Stimulated activated CD4-positive, alpha-beta T cell treated with anti-CD3 and anti-CD28 coated beads, Interleukin-4, amount 100 ng/mL, for 1 hour (primary cell): ENCODE results near the gene EPPIN.
"Not testable (repeated sequence)": the region's sequence is repeated elsewhere in the genome, so short reads cannot be mapped to it uniquely, and the experiment has no call there.

Experiments
- DNase-seq: peaks from one replicate; pipeline ENCODE4 v3.0.0-alpha.2; 2020

The EPPIN gene

DNA sequence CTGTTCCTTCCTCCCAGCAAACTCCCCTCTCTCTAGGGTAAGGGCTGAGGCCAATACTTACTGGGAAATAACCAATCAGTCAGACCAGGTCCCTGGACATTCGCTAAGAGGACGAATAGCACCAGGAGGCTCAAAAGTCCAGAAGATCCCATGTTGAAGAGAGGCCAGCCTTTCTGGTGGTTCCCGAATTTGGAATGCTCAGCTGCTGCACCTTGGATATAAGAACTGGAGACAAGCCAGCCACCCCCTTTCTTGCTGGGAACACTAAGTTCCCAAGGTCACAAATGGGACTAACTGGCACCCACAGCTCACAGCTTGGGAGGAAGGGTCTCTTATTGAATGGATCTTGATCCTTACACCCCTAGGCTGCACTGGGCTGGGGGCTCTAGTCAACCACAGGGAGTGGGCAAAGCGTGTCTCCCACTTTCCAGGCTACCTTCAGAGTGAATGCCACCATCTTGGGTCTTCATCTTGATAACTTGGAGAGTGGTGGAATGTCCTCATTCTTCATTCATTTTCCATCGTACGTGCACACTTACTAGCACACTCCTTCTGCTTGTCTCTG is at the start of gene EPPIN:
Gene EPPIN (minus strand): TSS at position 196 of the 565 bp plus-strand sequence. CDS start 44 bp downstream, at position 152.
- no peak for DNase-seq

DNA sequence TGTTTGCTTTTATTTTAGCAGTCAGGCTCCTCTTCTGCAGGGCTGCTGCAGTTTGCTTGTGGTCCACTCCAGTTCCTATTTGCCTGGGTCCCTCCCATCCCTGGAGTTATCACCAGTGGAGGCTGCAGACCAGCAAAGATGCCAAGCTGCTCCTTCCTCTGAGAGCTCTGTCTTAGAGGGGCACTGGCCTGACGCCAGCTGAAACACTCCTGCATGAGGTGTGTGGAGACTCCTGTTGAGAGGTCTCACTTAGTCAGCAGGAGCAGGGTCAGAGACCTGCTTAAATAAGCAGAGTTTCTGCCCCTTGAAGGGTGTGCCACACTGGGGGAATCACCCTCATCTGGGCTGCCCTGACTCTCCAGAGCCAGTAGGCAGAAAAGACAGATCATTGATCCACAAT is 48.0 kb upstream of the EPPIN start:
- no peak for DNase-seq

DNA sequence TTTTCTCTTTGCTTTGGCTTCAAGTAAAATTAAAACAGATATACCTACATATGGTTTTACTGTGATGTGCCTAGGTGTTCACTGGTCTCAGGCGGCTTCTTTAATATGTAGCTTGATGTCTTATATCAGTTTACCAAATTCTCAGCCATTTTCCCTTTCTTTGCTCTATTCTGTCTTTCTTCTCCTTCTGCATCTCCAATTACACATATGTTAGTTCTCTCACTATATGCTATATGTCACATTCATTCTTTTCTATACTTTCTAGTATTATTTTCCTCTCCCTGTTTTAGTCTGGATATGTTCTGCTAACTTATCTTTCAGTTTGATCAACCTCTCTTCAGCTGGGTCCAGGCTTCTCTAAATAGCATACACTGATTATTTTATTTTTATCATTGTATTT is 46.3 kb upstream of the EPPIN start:
- no peak for DNase-seq

DNA sequence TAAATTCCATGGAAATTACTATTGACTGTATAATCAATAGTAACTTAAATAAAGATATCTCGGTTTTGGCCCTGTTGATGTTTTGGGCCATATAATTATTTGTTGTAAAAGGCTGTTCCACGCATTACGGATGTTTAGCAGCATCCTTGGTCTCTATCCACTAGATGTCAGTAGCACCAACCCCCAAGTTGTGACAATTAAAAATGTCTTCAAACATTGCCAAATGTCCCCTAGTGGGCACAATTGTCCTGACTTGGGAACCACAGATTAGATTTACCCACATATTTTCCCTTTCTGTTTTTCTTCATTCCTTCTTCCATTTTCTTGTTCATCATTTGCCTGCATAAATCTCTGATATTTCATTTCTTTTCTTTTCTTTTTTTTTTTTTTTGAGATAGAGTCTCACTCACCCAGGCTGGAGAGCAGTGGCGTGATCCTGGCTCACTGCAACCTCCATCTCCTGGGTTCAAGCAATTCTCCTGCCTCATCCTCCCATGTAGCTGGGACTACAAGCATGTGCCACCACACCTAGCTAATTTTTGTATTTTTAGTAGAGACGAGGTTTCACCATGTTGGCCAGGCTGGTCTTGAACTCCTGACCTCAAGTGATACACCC is 45.5 kb upstream of the EPPIN start:
- DNase-seq, result no peak

DNA sequence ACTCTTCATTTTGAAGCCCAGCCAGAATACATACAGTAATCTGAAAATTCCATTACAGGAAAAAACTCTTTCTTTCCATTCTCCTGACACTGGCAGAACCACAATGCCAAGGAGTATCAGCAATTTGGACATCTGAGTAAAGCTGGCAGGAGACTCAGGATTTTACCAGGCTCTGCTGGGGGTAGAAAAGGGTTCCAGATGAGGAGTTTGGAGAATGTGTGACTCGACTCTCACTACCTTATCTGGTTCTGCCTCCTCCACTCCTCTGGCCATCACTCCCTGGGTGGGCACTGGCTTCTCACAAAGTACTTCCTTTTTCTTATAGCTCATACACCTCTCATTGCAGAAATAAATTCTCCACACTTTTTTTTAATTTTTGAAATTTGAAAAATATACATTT is 42.5 kb upstream of the EPPIN start:
- DNase-seq, result no peak

DNA sequence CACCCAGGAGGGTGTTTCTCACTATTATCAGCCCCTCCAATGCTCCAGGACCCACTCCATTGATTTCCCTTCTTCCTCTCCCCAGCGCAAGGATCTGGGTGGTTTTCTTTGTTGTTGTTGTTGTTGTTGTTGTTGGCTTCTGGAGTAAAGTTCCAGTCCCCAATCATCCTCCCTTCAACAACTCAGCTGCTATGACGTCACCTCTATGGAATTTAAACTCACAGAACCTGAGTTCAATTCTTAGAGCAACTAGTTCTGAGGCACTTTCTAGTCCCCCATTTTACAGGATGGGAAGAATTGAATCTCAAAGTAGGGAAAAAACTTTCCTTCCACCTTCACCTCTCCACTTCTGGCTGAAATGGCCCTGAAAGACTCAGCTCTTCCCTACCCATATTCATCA is 41.6 kb upstream of the EPPIN start:
- DNase-seq, result no peak

DNA sequence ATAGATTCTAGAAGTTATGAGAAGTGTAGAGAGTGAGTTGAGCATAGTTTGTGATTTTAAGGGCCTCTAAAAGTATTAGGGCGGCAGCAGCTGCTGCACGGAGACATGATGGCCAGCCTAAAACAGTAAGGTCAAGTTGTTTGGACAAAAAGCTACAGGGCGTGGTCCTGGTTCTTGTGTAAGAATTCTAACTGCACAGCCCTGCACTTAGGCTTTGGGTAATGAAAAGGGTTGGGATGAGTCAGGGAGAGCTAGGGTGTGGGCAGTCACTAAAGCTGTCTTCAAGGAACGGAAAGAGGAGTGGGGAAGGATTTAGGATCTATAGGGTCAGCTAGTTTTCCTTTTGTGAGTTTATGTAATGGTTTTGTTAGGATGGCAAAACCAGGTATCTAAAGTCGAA is 38.8 kb upstream of the EPPIN start:
- DNase-seq, result not testable (repeated sequence)

DNA sequence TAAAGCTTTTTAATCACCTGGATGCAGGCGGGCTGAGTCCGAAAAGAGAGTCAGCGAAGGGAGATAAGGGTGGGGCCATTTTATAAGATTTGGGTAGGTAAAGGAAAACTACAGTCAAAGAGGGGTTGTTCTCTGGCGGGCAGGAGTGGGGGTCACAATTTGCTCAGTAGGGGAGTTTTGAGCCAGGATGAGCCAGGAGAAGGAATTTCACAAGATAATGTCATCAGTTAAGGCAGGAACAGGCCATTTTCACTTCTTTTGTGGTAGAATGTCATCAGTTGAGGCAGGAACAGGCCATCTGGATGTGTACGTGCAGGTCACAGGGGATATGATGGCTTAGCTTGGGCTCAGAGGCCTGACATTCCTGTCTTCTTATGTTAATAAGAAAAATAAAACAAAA is 37.1 kb upstream of the EPPIN start:
- DNase-seq, result not testable (repeated sequence)

DNA sequence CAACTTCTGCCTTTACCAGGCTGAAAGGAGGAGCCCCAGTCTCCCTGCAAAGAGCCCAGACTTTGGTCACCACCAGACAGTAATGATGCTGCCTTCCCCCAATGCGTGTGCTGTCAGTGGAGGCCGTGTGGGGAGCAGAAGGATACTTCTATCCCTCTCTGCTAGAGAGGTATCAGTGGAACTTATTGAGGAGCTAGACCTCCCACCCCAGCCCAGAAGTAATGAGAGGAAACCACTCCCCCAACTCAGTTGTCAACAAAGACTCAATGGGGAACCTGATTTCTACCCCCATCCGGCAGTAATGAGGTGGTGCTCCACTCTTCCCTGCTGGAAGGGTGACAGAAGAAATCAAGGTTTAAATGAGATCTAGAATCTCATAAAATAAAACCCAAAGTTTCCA is 36.3 kb upstream of the EPPIN start:
- no peak for DNase-seq

DNA sequence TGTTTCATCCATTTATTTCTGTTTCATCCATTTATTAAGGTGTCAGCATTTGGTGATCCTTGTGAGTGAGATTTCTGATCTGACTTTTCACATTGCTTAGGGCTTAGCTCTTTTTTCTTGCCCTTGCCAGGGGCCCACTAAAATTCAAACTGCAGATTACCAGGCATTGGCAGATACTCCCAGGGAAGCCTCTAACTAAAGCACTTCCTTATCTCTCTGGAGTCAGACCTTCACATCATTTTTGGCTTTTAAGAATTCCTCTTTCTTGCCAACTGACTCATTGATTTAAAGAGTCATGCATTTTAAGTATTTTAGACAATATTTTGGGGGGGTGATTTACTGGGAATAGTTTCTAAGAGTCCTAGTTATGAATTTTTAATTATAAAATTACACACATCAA is 34.5 kb upstream of the EPPIN start:
- no peak for DNase-seq

DNA sequence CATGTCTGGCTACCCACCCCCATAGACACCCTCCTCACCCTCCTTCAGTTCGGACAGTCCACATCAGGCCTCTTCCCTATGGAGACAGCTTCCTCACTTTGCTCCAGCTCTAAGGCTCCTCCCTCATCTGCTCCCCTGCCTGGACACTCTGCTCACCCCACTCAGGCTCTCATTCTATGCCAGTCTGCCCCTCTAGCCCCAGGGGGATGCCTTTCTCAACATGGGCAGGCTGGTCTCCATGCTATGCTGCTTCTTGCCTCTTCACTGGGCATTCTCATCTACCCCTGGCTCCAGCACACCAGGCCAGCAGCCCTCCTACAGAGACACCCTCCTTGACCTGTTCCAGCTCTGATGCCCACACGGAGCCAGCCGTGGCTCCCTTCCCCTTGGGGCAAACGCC is 32.0 kb upstream of the EPPIN start, which contains the start of gene WFDC8:
Gene WFDC8 (minus strand): TSS at position 101 of the 400 bp plus-strand sequence. CDS start 37 bp downstream, at position 64.
- DNase-seq, result no peak

DNA sequence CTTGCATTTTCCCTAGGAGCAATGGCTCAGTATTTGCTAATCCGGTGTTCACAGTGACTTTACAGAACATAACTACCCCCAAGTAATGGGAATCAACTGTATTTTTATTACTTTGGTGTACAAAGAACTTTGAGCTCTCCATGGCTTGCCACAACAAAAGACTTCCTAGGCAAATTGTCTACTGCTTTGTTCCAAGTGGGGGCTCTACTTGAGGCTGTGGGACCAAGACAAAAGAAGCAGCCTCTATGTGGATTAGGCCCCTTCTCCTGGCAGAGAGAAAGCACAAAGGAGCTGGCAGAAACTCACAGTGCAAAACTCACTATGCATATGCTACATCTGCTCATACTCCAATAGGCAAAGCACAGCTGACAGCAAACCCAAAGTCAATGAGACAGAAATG is 31.0 kb upstream of the EPPIN start:
- no peak for DNase-seq

DNA sequence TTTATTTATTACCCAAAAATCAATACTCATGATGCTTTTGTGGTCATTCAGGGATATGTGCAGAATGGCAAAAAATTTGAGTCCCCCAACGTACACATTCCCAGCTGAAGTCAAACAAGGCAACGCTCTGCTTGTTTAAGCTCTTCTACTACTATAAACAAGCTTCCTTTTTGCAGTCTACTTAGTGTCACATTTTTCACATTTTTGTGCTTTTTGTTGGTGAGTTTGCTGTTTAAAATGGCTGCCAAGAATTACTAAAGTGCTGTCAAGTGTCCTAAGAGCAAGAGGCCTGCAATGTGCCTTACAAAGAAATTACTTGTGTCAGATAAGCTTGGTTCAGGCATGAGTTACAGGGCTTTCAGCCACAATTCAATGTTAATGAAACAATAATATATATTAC is 29.8 kb upstream of the EPPIN start:
- no peak for DNase-seq

DNA sequence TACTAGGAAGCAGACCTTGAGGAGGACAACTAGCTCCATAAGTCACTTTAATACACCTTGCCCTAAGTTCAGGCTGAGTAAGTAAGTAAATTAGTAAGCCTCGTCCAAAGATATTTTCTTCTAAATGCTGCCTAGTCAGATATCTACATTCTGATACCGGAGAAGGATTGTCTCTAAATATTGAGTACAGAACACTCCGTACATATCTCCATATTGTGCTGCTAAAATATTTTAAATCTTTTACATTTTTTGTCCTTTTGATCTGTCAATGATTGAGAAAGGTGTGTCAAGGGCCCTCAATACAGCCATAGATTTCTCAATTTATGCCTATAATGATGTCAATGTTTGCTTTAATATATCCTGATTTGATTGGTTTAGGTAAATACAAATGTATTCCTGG is 28.7 kb upstream of the EPPIN start:
- no peak for DNase-seq

DNA sequence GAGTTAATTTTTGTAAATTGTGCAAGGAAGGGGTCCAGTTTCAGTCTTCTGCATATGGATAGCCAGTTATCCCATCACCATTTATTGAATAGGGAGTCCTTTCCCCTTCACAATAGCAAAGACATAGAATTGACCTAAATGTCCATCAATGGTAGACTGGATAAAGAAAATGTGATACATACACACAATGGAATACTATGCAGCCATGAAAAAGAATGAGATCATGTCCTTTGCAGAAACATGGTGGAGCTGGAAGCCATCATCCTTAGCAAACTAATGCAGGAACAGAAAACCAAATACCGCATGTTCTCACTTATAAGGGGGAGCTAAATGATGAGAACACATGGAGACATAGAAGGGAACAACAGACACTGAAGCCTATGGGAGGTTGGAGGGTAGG is 22.4 kb upstream of the EPPIN start:
- DNase-seq, result not testable (repeated sequence)

DNA sequence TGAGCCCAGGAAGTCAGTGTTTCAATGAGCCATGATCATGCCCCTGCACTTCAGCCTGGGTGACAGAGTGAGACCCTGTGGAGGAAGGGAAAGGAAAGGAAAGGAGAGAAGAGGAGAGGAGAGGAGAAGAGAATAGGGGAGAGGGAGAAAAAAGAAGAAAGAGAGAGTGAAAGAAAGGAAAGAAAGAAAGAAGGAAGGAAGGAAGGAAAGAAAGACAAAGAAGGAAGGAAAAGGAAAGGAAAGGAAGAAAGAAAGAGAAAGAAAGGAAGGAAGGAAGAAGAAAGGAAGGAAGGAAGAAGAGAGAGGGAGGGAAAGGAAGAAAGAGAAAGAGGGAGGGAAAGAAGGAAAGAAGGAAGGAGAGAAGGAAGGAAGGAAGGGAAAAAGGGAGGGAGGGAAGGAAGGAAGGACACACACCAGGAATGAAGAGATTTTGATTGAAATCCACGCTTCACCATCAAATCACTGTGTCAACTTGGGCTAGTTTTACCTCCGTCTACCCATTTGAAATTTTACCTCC is 17.6 kb upstream of the EPPIN start:
- no peak for DNase-seq

DNA sequence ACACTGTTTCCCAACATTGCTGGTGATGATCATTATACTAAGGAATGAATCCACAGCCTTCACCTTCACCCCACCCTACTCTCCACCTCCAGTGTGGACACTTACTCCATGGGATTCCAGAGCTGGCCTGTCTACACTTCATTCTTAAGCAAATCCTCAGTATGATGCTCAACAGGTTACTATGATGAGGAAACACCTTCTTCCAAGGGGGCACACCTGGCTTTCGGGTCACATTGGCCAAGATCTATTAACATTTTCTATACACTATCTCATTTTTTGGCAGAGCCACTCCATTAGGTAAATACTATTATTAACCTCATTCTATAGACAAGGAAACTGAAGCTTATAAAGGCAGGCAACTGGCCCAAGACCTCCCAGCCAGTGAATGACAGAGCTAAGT is 8.0 kb upstream of the EPPIN start:
- no peak for DNase-seq

DNA sequence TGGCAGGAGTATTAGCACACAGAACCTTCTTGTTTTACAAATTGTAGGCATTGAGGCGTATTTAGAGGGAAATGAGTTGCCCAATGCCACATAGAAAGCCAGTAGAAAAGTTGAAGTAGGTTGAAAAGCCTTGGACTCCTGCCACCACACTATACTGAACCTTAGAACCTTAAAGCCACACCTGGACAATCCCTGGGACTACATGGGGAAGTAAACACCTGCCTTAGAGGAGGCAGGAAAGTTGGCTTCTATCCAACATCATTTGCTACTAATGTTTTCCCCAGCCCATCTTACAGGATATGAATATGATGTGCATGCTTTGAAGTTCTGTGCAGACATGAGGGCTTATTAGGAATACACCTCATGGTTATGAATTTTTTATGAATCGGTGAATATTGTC is 5.3 kb upstream of the EPPIN start:
- DNase-seq, result no peak

DNA sequence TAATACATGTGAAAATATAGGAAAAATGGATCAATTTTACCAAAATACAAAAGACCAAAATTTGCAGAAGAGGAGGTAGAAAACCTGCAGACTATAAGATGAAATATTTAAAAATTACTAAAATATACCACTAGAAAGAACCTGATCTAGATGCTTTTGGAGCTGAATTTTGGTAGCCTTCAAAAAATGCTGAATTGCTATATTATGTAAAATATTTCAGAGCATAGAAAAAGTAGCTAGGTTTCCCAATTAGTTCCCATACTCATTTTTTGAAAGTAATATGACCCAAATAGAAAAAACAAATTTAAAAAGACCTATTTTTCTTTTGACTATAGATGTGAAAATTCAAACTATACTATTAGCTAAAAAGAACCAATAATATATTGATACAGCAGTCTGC is 3.6 kb upstream of the EPPIN start:
- no peak for DNase-seq

DNA sequence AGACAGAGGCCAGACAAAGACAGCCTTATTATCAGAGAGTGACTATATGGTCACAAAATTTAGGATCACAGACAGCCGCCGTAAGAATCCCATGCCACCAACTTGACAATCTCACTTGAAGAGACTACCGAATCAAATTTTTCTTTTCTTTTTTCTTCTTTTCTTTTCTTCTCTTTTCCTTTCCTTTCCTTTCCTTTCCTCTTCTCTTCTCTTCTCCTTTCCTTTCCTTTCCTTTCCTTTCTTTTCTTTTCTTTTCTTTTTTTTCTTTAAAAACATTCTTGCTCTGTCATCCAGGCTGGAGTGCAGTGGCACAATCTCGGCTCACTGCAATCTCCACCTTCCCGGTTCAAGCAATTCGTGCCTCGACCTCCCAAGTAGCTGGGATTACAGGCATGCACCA is 1.2 kb upstream of the EPPIN start:
- no peak for DNase-seq

DNA sequence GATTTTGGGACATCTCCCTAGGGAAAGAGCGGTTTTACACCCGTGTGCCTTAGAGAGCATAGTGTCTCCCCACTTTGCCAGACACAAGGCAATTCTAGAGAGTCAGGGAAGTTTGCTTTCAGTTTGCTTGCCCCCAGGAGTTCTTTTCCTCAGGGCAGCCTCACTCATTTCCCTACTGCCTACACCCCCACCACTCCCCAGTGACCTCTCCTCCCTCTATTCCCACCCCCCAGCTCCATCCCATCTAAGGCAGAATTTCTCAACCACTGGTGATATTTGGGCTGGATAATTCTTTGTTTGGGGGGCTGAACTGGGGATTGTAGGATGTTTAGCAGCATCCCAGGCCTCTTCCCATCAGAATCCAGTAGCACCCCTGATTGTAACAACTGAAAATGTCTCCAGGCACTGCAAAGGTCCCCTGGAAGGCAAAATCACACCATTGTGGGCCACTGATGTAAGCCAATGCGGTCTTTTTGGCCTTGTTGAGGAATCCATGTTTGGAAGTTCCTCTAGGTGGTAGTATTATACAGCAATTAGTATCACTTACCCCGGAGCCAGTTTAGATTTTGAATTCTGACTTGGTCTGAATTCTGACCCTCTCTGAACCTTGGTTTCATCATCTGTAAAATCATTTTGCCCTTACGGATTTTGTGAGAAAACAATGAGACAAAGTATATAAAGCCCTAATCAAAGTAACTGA is 1.3 kb downstream of the EPPIN start:
- DNase-seq, result no peak

DNA sequence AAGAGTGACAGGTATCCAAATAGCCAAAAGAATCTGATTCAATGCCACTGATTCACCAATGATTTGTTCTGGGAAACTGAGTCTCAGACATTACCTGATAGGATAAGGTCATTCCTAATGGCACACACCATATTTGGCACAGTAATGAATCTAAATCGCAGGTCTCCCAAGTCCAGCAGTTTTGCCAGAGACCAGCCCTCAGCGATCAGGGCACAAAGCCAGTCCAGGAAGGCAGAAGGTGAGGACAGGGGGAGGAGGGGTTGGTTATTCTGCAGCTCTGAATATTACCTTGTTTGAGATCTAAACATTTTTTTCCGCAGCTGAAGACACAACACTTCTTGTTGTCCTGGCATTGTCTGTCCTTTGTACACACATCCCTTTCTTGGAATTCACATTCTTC is 1.9 kb downstream of the EPPIN start:
- DNase-seq, result no peak

DNA sequence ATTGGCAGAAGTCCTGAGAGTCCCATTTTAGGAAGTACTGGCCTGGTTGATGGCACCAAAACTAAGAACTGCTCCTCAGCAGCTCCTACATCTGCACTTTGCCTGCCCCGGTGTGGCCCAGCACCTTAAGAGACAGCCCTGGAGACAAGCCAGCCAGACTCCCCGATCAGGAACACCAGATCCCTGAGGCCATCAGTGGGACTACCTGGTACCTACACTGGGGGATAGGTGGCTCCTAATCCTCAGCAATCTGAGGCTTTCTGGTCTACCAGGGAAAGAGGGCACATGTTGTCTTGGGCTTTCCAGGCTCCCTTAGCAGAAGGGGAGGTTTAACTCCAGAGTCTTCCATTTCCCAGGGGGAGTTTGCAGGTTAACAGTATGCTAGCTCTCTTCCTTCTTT is 7.8 kb downstream of the EPPIN start, which contains the start of gene WFDC6:
Gene WFDC6 (minus strand): TSS at position 101 of the 400 bp plus-strand sequence. CDS start 75 bp downstream, at position 26.
- no peak for DNase-seq

DNA sequence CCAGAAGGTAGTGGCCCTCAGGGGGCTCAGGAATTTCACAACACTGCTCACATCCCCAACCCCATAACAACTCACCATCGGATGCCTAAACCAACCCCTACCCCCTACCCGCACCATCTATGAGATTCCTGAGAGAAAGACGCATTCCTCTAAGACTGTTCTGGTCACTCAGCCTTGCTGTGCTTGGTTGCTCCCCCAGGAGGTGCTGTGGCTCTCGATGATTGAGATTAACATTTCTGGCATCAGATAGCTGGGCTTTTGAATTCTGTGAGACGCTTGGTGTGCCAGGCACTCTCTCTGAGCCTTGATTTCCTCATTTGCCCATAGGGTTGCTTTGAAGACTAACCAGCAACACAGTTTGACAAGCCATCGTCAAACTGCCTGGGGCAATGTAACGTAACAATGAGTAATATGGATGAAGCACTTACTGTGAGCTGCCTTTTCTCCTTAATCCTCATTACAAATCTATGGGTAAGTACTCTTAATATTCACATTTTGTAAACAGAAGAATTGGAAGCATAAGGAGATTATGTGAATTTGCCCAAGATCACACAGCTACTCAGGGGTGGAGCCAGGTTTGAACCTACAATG is 8.9 kb downstream of the EPPIN start:
- no peak for DNase-seq
